ENCODE results near the gene ELAVL1.
"Not testable (repeated sequence)": the region's sequence is repeated elsewhere in the genome, so short reads cannot be mapped to it uniquely, and the experiment has no call there.

Gene ELAVL1

GRCh38 chr19:7921302-7921966, 84.0 kb downstream of the ELAVL1 start:
- DNase-seq = peak in 1 of 14 donors; percentile 52

DNA sequence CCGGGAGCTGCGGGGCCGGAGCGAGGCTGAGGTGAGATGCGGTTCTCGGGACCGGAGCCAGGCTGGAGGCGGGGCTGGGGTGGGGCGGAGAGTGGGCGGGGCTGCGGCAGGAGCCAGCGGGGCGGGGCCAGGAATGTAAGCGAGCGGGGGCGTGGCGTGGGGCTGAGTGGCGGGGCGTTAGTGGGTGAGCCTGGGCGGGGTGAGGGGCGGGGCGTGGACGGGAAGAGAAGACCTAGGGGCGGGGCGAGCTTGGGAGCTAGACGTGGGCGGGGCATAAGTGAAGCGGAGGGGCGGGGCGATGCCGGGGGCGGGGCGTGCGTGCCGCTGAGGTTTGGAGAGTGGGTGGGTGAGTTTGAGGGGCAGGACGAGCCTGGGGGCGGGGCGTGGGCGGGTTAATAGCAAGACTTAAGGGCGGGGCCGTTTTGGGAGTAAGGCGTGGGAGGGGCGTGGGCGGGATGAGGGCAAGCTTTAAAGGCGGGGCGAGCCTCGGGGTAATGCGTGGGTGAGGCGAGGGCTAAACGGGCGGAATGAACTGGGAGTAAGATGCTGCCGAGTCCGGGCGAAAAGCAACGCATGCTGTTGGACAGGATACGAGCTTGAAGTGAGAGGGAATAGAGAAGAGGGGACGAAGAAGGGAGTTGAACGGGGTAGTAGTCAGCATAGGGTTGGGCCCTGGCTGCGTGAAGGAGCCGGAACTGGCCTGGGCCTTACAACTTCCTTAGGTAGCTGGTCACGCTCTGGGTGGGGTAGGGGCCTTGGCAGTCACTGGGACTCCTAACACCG, 84.7 kb downstream of the ELAVL1 start:
- DNase-seq = peak; percentile 78 to 98 (median 96)

DNA sequence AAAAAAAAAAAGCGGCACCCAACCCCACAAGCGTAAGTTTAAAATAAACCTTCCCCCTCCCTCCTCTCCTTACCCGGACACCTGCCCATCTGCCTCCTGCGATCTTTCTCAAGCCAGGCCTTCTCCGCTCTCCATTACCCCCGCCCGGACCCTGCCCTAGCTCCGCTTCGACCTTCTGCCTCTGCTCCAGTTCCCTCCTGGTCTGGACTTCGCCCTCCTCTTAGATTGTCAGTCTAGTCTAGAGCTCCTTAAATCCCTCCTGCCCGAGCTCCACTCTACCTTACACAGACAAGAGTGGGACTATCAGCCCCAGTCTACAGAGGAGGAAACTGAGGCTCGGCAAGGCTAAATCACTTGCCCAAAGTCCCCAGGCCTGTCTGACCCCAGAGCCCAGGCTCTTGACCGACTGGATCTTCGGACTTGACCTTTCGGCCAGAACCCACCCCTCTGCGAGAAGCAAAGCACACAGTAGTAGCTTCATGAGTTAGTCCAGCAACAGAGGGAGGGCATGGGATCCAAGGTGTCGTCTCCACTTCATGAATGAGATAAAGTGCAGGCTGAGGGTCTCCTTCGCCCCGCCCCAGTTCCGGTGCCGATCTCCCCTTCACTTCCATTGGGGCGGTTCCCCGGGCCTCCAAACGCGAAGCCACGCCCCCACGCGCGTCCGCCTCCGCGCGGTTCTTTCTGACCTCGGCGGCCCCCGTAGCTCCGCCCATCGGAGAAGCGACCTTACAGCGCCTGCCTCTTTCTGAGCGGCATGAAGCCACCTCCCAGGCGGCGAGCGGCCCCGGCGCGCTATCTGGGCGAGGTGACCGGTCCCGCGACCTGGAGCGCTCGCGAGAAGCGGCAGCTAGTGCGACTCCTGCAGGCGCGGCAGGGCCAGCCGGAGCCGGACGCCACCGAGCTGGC, 85.6 kb downstream of the ELAVL1 start, which contains the start of gene SNAPC2:
Gene SNAPC2 (plus strand): TSS at position 729 of the 909 bp plus-strand sequence. CDS start 29 bp downstream, at position 758.
- peak; percentile 78 to 98 (median 95) for DNase-seq

DNA sequence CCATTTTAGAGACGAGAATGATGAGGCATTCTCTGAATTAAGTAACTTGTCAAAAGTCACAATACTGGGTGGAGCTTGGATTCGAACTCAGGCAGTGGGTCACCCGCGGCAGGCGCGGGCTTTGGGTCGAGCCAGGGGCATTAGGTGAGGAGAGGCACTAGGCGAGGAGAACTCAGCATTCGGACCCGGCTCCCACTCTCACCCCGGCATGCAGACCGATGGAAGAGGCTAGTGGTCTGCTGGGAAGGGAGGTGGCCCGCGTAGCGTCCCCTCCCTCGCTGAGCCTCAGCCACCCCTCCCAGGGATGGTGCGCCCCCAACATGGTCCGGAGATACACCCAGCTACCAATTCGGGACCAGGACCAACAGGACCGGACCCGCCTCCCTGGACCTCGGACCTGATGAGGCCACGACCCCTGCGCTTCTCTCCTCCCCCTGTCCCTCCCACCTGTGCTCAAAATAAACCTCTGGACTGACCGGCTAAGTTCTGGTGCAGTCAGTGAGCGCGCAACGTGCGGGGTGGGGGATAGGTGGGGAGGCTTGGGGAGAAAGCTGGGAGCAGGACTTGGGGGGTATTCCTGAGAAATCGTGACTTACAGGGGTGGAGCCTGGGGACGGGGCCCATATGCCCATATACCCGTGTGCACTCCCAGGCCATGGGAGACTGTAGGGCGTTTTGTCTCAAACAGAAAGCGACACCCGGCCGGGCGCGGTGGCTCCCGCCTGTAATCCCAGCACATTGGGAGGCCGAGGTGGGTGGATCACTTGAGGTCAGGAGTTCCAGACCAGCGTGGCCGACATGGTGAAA, 86.6 kb downstream of the ELAVL1 start:
- DNase-seq = peak in 1 of 14 donors; percentile 23

GRCh38 chr19:7918062-7918614, 87.3 kb downstream of the ELAVL1 start:
- DNase-seq = not testable (repeated sequence)

DNA sequence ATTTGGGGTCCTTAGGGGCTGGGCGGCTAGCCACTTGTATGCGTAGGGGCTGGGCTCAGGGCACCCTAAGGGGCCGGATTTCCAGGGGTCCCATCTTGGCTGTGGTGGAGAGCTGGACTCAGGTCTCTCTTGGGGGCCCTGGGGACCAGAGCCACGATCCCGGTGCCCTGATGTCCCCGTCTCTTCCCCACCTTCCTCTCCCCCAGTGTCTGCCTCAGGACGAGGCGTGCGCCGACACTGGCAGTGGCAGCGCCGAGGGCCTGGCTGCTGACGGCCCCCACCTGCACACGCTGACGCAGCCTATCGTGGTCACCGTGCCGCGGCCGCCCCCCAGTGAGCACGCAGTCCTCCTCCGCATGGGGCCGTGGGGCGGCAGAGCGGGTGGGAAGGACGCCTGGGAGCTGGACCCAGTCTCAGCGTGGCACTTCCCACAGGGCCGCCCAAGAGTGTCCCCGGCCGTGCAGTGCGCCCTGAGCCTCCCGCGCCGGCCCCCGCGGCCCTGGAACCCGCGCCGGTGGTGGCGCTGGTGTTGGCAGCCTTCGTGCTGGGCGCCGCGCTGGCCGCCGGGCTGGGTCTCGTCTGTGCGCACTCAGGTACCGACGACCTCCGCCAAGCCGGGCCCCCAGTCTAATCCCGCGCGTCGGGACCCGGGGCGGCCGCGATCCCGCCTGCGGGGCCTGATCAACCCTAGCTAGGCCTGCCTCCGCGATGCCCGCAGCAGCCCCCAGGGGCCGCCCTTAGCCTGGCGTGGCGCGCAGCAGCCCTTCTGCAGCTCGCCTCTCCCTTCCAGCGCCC, 88.0 kb downstream of the ELAVL1 start:
- DNase-seq = peak in 2 of 14 donors; percentile 41 to 71

GRCh38 chr19:7916955-7917266, 88.5 kb downstream of the ELAVL1 start:
- DNase-seq = peak in 1 of 14 donors; percentile 63

- DNase-seq = no peak
Observed at GRCh38 chr19:7916103-7916954, 89.1 kb downstream of the ELAVL1 start.

- DNase-seq = no peak
Observed at GRCh38 chr19:7915250-7916102, 90.0 kb downstream of the ELAVL1 start.

DNA sequence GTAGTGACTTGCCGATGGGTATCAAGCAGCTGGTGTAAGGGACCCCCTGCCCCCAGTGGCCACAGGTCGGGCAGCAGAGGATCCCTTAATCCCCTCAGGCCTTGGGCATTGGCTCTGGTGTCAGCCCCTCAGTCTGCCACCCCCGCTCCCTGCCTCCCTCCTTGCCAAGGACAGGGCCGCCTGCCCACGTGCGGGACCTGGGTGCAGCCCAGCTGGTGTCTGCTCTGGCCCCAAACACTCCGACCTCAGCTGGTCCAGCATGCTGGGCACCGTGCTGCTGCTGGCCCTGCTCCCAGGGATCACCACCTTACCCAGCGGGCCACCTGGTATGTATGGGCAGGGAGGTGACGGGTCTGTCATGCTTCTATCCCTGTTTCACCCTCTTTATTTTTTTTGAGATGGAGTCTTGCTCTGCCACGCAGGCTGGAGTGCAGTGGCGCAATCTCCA, 90.8 kb downstream of the ELAVL1 start, which contains the start of gene TGFBR3L:
Gene TGFBR3L (plus strand): TSS at position 233 of the 448 bp plus-strand sequence.
- no peak for DNase-seq

DNA sequence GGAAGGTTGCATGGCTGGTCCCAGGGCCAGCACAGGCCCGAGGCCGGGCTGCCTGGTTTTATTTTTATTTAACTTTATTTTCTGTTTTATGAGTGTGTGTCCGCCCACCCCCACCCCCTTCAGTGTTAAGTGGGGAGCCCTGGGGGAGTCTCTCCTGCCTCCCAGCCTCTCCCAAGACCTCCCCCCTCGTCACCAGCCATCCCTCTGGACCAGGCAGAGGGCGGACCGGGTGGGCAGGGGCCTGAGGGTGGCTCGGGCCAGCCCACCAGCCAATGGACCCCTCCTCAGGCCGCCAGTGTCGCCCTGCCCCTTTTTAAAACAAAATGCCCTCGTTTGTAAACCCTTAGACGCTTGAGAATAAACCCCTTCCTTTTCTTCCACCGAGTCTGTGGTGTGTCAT, 91.3 kb downstream of the ELAVL1 start:
- DNase-seq = no peak

- DNase-seq = no peak
Observed at GRCh38 chr19:7913652-7914051, 91.8 kb downstream of the ELAVL1 start.

GRCh38 chr19:7912697-7913564, 92.5 kb downstream of the ELAVL1 start:
- no peak for DNase-seq

DNA sequence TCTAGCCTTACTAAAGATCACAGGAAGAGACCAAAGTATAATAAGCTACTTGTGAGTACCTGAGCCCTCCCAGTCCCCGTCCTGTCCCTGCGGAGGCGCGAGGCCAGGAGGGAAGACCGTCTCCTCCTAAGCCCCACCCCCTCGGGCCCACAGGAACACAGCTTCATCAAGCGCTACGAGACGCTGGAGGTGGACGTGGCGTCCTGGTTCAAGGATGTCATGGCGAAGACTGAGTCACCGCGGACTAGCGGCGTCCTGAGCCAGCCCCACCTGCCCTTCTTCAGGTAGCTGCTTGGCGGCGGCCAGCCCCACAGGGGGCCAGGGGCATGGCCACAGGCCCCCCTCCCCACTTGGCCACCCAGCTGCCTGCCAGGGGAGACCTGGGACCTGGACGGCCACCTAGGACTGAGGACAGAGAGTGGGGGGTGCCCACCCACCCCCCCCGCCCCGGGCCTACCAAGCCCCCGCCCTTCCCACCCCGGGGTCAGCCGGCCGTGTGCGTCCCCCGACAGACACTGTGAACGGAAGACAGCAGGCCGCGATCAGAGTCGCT, 93.2 kb downstream of the ELAVL1 start:
- no peak for DNase-seq

- no peak for DNase-seq
Observed at GRCh38 chr19:7911508-7912143, 93.8 kb downstream of the ELAVL1 start.

- DNase-seq = peak in 1 of 14 donors; percentile 24
Observed at GRCh38 chr19:7910321-7911161, 94.9 kb downstream of the ELAVL1 start.
